DLD1 (cell line): ENCODE results near the gene GAL3ST3.

Experiments used
- in situ Hi-C: cut with HindIII; loops from 2 replicates; pipeline ENCODE4 v1.10.0; 2017; ENCODE audit warnings: low sequenced_read_pairs

The GAL3ST3 gene

DNA sequence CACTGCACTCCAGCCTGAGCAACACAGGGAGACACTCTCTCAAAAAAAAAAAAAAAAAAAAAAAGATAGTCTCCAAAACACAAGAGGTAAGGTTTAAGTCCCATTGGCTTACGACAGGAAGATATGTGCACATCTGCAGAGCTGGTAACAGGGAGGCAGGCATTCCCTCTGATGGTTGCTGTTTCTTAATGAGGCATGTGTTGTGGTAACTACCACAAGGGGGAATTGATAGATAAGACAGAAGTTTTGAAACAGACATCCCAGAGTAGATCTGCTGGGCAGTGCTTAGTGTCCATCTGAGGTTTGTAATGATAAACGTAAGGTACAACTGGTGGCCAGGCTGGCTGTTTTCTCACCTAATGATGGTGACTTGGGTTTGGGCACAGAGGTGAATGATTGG lies 51.7 kb downstream of the GAL3ST3 start:
- in situ Hi-C loops = no loop called here

DNA sequence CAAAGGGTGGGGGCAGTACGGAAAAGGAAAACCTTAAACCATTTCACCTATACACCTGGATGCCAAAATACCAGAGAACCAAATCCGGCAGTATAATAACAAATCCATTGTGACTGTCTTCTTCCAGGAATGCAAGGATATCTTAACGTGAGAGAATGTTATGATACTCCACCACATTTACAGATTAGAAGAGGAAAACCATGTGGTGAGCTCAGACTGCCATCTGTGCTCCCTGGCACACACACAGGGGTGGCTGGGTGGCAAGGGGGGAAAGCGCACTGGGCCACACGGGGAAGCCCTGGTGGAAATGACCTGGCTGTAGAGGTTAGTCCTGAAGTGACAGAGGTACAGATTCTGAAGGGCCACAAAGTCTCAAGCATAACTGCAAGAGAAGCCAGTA lies 56.9 kb downstream of the GAL3ST3 start:
- in situ Hi-C loops = no loop called here
